ENCODE measurements around the gene CXXC1.

DNA sequence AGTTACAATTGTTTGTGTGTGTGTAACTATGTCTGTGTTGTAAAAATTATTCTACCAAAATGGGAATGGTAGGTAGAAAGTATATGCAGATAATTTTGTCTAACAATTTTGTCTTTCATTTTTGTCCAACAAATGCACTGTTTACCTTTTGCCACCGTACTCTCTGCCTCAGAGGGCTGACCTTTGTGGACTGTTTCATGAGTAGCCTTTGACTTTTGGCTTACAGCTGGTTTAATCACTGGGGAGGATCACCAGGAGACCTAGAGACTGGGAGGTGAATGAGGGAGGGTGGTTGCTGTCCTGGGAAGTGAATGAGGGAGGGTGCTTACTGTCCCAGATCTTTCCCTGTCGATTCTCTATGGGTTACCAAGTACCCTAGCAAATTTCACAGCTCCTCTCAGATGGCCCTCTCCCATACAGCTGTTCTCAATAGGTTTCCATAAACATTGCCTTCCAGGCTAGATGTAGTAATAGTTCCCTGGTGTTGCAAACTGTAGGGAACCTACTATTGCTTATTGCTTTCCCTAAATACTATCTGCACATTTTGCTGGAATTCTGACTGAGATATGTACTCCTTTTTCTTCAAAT, 26.5 kb upstream of the CXXC1 start:
- no peak for TF ChIP-seq EZH2 (IDR thresholded peaks at IDR 0.05; ENCODE audit: low read depth)
- TF ChIP-seq, protein P1, sequence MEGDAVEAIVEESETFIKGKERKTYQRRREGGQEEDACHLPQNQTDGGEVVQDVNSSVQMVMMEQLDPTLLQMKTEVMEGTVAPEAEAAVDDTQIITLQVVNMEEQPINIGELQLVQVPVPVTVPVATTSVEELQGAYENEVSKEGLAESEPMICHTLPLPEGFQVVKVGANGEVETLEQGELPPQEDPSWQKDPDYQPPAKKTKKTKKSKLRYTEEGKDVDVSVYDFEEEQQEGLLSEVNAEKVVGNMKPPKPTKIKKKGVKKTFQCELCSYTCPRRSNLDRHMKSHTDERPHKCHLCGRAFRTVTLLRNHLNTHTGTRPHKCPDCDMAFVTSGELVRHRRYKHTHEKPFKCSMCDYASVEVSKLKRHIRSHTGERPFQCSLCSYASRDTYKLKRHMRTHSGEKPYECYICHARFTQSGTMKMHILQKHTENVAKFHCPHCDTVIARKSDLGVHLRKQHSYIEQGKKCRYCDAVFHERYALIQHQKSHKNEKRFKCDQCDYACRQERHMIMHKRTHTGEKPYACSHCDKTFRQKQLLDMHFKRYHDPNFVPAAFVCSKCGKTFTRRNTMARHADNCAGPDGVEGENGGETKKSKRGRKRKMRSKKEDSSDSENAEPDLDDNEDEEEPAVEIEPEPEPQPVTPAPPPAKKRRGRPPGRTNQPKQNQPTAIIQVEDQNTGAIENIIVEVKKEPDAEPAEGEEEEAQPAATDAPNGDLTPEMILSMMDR (conservative IDR thresholded peaks at IDR 0.05), result no peak

All from PC-9 (cell line).